IMR-90 (cell line): Measurements from ENCODE around the gene CPA4. TPM values are rescaled to one million over a fixed set of nuclear protein-coding genes. Genes with fewer than 3 reads are reported as not detected.

ENCODE experiments used
- ATAC-seq: fragments of 200-7000 bp; cut with Tn5 transposase; 2 replicates; pipeline ENCODE4 v1.9.1; 2020; ENCODE audit warnings: low read depth, mild to moderate bottlenecking, moderate library complexity
- BruUV-seq: library from RNA; stranded (reverse); fragments of 400-500 nt; replicated peaks from 2 replicates; lab custom pipeline; 2021; lab: Mats Ljungman, UMichigan
- CTCF ChIA-PET: fragments of 300-600 bp; formaldehyde crosslinking; extraction: SDS; loops from one replicate; lab custom pipeline; 2021; ENCODE audit warnings: antibody characterized with exemption; lab: Yijun Ruan, JAX
- POLR2A ChIA-PET: fragments of 300-600 bp; sonication (Branson Sonifier 250); formaldehyde crosslinking; loops from one replicate; lab custom pipeline; 2022; ENCODE audit warnings: antibody characterized with exemption; ENCODE audit not compliant: unreplicated experiment; lab: Charles Lee
- DNase-seq: peaks from one replicate; pipeline ENCODE4 v3.0.0; 2013
- H2AFZ ChIP-seq: replicated peaks from 2 replicates; pipeline ENCODE3; 2013; ENCODE audit warnings: low read length, mild to moderate bottlenecking; ENCODE audit not compliant: poor library complexity
- H2AK5ac ChIP-seq: 2 replicates; pipeline ENCODE4 v1.6.1; 2013; ENCODE audit warnings: low read depth, low read length, inconsistent platforms
- H2AK9ac ChIP-seq: replicated peaks from 2 replicates; pipeline ENCODE3; 2013; ENCODE audit warnings: mild to moderate bottlenecking, low read depth, low read length, moderate library complexity; ENCODE audit not compliant: poor library complexity
- H2BK120ac ChIP-seq: 2 replicates; pipeline ENCODE4 v1.6.1; 2013; ENCODE audit warnings: low read depth, low read length, inconsistent platforms
- H2BK15ac ChIP-seq: 3 replicates; pipeline ENCODE4 v1.6.1; 2013; ENCODE audit warnings: low read depth, low read length, inconsistent platforms
- H2BK20ac ChIP-seq: 2 replicates; pipeline ENCODE4 v1.6.1; 2013; ENCODE audit warnings: low read depth, mild to moderate bottlenecking, inconsistent platforms, low read length, moderate library complexity
- H2BK5ac ChIP-seq: 2 replicates; pipeline ENCODE4 v1.6.1; 2013; ENCODE audit warnings: mild to moderate bottlenecking, low read depth, low read length, inconsistent platforms; ENCODE audit not compliant: poor library complexity, severe bottlenecking
- H3K14ac ChIP-seq: replicated peaks from 2 replicates; pipeline ENCODE4 v1.6.1; 2013; ENCODE audit warnings: low read depth, low read length, inconsistent platforms
- H3K18ac ChIP-seq: 2 replicates; pipeline ENCODE4 v1.6.1; 2013; ENCODE audit warnings: low read depth, low read length, control low read depth
- H3K23ac ChIP-seq: 2 replicates; pipeline ENCODE4 v1.6.1; 2013; ENCODE audit warnings: low read depth, low read length, inconsistent platforms
- H3K27ac ChIP-seq: 2 replicates; pipeline ENCODE4 v1.5.1; 2013; ENCODE audit warnings: mild to moderate bottlenecking, control low read depth, low read length; ENCODE audit not compliant: insufficient read depth
- H3K27me3 ChIP-seq: 2 replicates; pipeline ENCODE4 v1.6.1; 2013; ENCODE audit warnings: low read length; ENCODE audit not compliant: control insufficient read depth, insufficient read depth
- H3K36me3 ChIP-seq: 2 replicates; pipeline ENCODE4 v1.6.1; 2013; ENCODE audit warnings: low read length, mixed read lengths; ENCODE audit not compliant: control insufficient read depth, insufficient read depth
- H3K4ac ChIP-seq: 2 replicates; pipeline ENCODE4 v1.6.1; 2013; ENCODE audit warnings: low read depth, low read length, inconsistent platforms
- H3K4me1 ChIP-seq: 2 replicates; pipeline ENCODE4 v1.6.1; 2013; ENCODE audit warnings: low read length, mixed read lengths; ENCODE audit not compliant: control insufficient read depth, insufficient read depth
- H3K4me2 ChIP-seq: 2 replicates; pipeline ENCODE4 v1.6.1; 2013; ENCODE audit warnings: low read depth, mild to moderate bottlenecking, control low read depth, low read length, moderate library complexity
- H3K4me3 ChIP-seq: 2 replicates; pipeline ENCODE4 v1.5.1; 2013; ENCODE audit warnings: low read depth, mild to moderate bottlenecking, control low read depth, low read length, moderate library complexity; ENCODE audit not compliant: insufficient read depth
- H3K56ac ChIP-seq: 2 replicates; pipeline ENCODE4 v1.6.1; 2013; ENCODE audit warnings: low read length, inconsistent platforms; ENCODE audit not compliant: insufficient read depth; ENCODE audit errors: extremely low read depth
- H3K79me1 ChIP-seq, 2 experiments: 2 replicates each; pipeline ENCODE4 v1.6.1; 2013; ENCODE audit warnings: low read length in 2 of 2, inconsistent platforms in 1 of 2, low read depth in 1 of 2
- H3K9ac ChIP-seq: 2 replicates; pipeline ENCODE4 v1.6.1; 2013; ENCODE audit warnings: low read depth, low read length, control low read depth
- H3K9me1 ChIP-seq: 2 replicates; pipeline ENCODE4 v1.6.1; 2013; ENCODE audit warnings: low read length, inconsistent platforms; ENCODE audit not compliant: insufficient read depth
- H3K9me3 ChIP-seq: 2 replicates; pipeline ENCODE4 v1.6.1; 2013; ENCODE audit warnings: low read length; ENCODE audit not compliant: control insufficient read depth, insufficient read depth
- H4K20me1 ChIP-seq: 2 replicates; pipeline ENCODE4 v1.6.1; 2013; ENCODE audit warnings: low read length, inconsistent platforms; ENCODE audit not compliant: insufficient read depth
- H4K5ac ChIP-seq: 2 replicates; pipeline ENCODE4 v1.6.1; 2013; ENCODE audit warnings: mild to moderate bottlenecking, low read depth, low read length, control low read depth
- H4K8ac ChIP-seq, 2 experiments: 2 replicates each; pipeline ENCODE4 v1.6.1; 2013; ENCODE audit warnings: low read depth in 2 of 2, low read length in 2 of 2, control low read depth in 1 of 2, inconsistent platforms in 1 of 2
- H4K91ac ChIP-seq: 2 replicates; pipeline ENCODE4 v1.6.1; 2013; ENCODE audit warnings: low read depth, low read length, inconsistent platforms; ENCODE audit not compliant: insufficient read depth
- CEBPB ChIP-seq: IDR thresholded peaks from 2 replicates; pipeline ENCODE4 v1.6.1; 2012; ENCODE audit warnings: low read depth, low read length, improper control_type of control experiment
- CHD1 ChIP-seq: IDR thresholded peaks from 2 replicates; pipeline ENCODE4 v1.6.1; 2012; ENCODE audit warnings: low read depth, low read length, improper control_type of control experiment
- CTCF ChIP-seq: conservative IDR thresholded peaks from 2 replicates; pipeline ENCODE4 v1.5.1; 2012; ENCODE audit warnings: mild to moderate bottlenecking, low read depth, low read length, improper control_type of control experiment
- FOS ChIP-seq: fragments of 150-350 bp; IDR thresholded peaks from 2 replicates; pipeline ENCODE4 v1.6.1; 2016; ENCODE audit warnings: low read depth, low read length
- MAFK ChIP-seq: IDR thresholded peaks from 2 replicates; pipeline ENCODE4 v1.6.1; 2012; ENCODE audit warnings: low read depth, low read length, improper control_type of control experiment
- MAZ ChIP-seq: IDR thresholded peaks from 2 replicates; pipeline ENCODE4 v1.6.1; 2012; ENCODE audit warnings: low read depth, mild to moderate bottlenecking, low read length, improper control_type of control experiment, moderate library complexity, borderline replicate concordance
- MXI1 ChIP-seq: IDR thresholded peaks from 2 replicates; pipeline ENCODE4 v1.6.1; 2012; ENCODE audit warnings: low read depth, mild to moderate bottlenecking, low read length, moderate library complexity, borderline replicate concordance
- NFE2L2 ChIP-seq: fragments of 150-350 bp; IDR thresholded peaks from 2 replicates; pipeline ENCODE4 v1.6.1; 2016; ENCODE audit warnings: low read depth, mild to moderate bottlenecking, low read length
- POLR2A ChIP-seq: IDR thresholded peaks from 2 replicates; pipeline ENCODE4 v1.6.1; 2012; ENCODE audit warnings: mild to moderate bottlenecking, low read depth, low read length
- RAD21 ChIP-seq: IDR thresholded peaks from 2 replicates; pipeline ENCODE4 v1.6.1; 2012; ENCODE audit warnings: low read length, improper control_type of control experiment
- RCOR1 ChIP-seq: IDR thresholded peaks from 2 replicates; pipeline ENCODE4 v1.6.1; 2012; ENCODE audit warnings: mild to moderate bottlenecking, low read length, improper control_type of control experiment; ENCODE audit not compliant: insufficient replicate concordance
- RFX5 ChIP-seq: IDR thresholded peaks from 2 replicates; pipeline ENCODE4 v1.8.0; 2012; ENCODE audit warnings: low read depth, mild to moderate bottlenecking, low read length, moderate library complexity
- SMC3 ChIP-seq: fragments of 150-350 bp; IDR thresholded peaks from 2 replicates; pipeline ENCODE4 v1.6.1; 2016; ENCODE audit warnings: low read depth, mild to moderate bottlenecking, antibody characterized with exemption, low read length, moderate library complexity
- USF2 ChIP-seq: fragments of 150-350 bp; IDR thresholded peaks from 2 replicates; pipeline ENCODE4 v1.6.1; 2017; ENCODE audit warnings: mild to moderate bottlenecking, antibody characterized with exemption, low read length, low read depth
- WGBS, 2 experiments: methylation state at CpG; one replicate each; pipeline versions ENCODE4 v1.1.5 to v1.1.7; 2013; ENCODE audit warnings: missing lambda C conversion rate in 2 of 2; ENCODE audit not compliant: insufficient read length in 1 of 2; ENCODE audit errors: extremely low coverage in 2 of 2; 5-methylcytosine and 5-hydroxymethylcytosine counted together
- dilution Hi-C: fragments of 300-500 bp; cut with HindIII; formaldehyde crosslinking; loops from one replicate; pipeline ENCODE4 v1.14.3; 2018; ENCODE audit warnings: low sequenced_read_pairs; ENCODE audit not compliant: unreplicated experiment
- in situ Hi-C: fragments of 300-500 bp; cut with MboI; formaldehyde crosslinking; loops from 3 replicates; pipeline ENCODE4 v1.14.3; 2019; ENCODE audit warnings: low sequenced_read_pairs, inconsistent platforms, mixed read lengths
- intact Hi-C: fragments of 100-400 bp; cut with micrococcal nuclease; formaldehyde crosslinking; loops from 2 replicates; pipeline ENCODE4 v1.10.0; 2022
- polyA plus RNA-seq, 3 experiments: library from polyadenylated mRNA; depleted of rRNA; stranded (reverse); fragments of >200 nt; gene quantifications; 2 replicates each; pipeline ENCODE4 v1.2.3, GENCODE V29; 2012; ENCODE audit warnings: low replicate concordance in 1 of 3
- total RNA-seq: library from RNA; depleted of rRNA; stranded (reverse); fragments of >200 nt; gene quantifications from 2 replicates; pipeline ENCODE4 v1.2.3, GENCODE V29; 2012
- TF ChIP-seq, protein P1 (sequence below): fragments of 150-350 bp; IDR thresholded peaks from 2 replicates; pipeline ENCODE4 v1.6.1; 2016; ENCODE audit warnings: low read depth, mild to moderate bottlenecking, low read length, moderate library complexity, borderline replicate concordance

CPA4 gene
- total and polyA plus RNA-seq, 2 of the 4 experiments (the other 2 are of a cell fraction): 316 to 365 TPM

- H2AK5ac ChIP-seq: no peak overlapping the region
- H3K4me3 ChIP-seq: no peak overlapping the region
- in situ Hi-C loops (no loop called here), intact Hi-C loops (no loop called here), dilution Hi-C loops (no loop called here)
- H2BK120ac ChIP-seq: no peak overlapping the region
- H3K4me1 ChIP-seq: peaks cover 5% of the 10 kb centered on the region
- no peak overlapping the region for H3K4ac ChIP-seq
- H4K20me1 ChIP-seq: no peaks in the 10 kb centered on the region
- ChIA-PET CTCF (interaction anchor here (0.6 kb wide), 1 partner anchor 449 kb away, joined by 3 read pairs; no protein-coding TSS in a partner anchor), POLR2A (no interaction called here)
- H3K79me1 ChIP-seq: peaks cover 1 to 3% of the 10 kb centered on the region in 2 experiments; a peak in 2 of 4 replicates
- H3K36me3 ChIP-seq: peaks cover 2% of the 10 kb centered on the region; the same call in 1 of the 2 replicates
- H3K4me2 ChIP-seq: no peak overlapping the region
- no peak for ATAC-seq
- no peak overlapping the region for H3K18ac ChIP-seq
- no peak overlapping the region for H4K91ac ChIP-seq
- no peak overlapping the region for H4K8ac ChIP-seq
- no peaks in the 10 kb centered on the region for H3K9me3 ChIP-seq
- H2AFZ ChIP-seq: no peak overlapping the region
- no peak for DNase-seq
- no peak overlapping the region for H3K9ac ChIP-seq
- H2BK15ac ChIP-seq: no peak overlapping the region
- H3K23ac ChIP-seq: no peak overlapping the region
- WGBS, 2 experiments: 100% methylated on average over 2 of the region's 5 CpGs; no CpG with 5 or more reads in 1 of the 2 experiments
- H2BK20ac ChIP-seq: peak overlapping the region; percentile 6; the same call in 1 of the 2 replicates
- H2BK5ac ChIP-seq: no peak overlapping the region
- no peak overlapping the region for H3K14ac ChIP-seq
- H3K56ac ChIP-seq: no peak overlapping the region
- no peaks in the 10 kb centered on the region for H3K27me3 ChIP-seq
- no peak overlapping the region for H4K5ac ChIP-seq
- H3K27ac ChIP-seq: no peak overlapping the region
- BruUV-seq: no TSS peak
- H3K9me1 ChIP-seq: peaks cover 7% of the 10 kb centered on the region
- no peak overlapping the region for H2AK9ac ChIP-seq
- TF ChIP-seq MAFK (no peak), FOS (no peak), MXI1 (no peak), POLR2A (no peak), RCOR1 (no peak), RAD21 (no peak), MAZ (no peak), CEBPB (no peak), SMC3 (no peak), CHD1 (no peak), RFX5 (no peak), NFE2L2 (no peak), USF2 (no peak), CTCF (no peak)
- TF ChIP-seq, protein P1, sequence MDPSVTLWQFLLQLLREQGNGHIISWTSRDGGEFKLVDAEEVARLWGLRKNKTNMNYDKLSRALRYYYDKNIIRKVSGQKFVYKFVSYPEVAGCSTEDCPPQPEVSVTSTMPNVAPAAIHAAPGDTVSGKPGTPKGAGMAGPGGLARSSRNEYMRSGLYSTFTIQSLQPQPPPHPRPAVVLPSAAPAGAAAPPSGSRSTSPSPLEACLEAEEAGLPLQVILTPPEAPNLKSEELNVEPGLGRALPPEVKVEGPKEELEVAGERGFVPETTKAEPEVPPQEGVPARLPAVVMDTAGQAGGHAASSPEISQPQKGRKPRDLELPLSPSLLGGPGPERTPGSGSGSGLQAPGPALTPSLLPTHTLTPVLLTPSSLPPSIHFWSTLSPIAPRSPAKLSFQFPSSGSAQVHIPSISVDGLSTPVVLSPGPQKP: no peak
Measured at GRCh38 chr7:130298544-130299326, 5.8 kb downstream of the CPA4 start.
